GM21576 (cell line): ENCODE measurements around the gene PLN.

Source experiments
- ATAC-seq: cut with Tn5 transposase; IDR thresholded peaks from one replicate; pipeline ENCODE4 v1.9.1; 2021; ENCODE audit warnings: mild to moderate bottlenecking, moderate library complexity; ENCODE audit not compliant: unreplicated experiment

The PLN gene

DNA sequence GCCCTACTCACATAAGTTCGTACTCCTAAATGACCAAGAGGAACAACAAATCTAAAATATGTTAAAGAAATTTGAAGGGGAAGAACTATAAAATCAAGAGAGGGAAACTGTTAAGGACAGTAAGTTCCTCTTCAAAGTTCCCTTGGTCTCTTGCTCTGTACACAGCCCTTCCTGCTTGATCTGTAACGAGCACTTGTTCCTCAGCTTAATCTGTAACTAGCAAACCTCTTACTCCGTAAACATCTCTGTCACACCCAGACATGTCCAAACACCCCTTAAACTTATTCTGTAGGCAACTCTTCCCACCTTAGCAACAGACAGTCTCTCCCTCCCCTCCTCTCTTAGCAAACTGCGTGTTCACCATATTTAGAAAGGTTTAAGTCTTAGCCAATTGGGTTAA is 29.9 kb downstream of the PLN start:
- ATAC-seq: no peak

DNA sequence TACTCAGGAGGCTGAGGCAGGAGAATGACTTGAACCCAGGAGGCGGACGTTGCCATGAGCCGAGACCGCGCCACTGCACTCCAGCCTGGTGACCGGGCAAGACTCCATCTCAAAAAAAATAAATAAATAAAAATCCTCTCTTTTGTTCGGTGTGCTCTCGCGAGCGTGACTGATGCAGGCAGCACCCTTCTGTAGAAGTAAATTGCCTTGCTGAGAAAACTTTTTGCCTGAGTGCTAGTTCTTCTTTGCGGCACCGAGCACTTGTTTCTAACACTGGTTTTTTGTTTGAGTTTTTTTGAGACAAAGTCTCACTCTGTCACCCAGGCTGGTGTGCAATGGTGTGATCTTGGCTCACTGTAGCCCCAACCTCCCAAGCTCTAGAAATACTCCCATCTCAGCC is 30.5 kb downstream of the PLN start:
- ATAC-seq: no peak

DNA sequence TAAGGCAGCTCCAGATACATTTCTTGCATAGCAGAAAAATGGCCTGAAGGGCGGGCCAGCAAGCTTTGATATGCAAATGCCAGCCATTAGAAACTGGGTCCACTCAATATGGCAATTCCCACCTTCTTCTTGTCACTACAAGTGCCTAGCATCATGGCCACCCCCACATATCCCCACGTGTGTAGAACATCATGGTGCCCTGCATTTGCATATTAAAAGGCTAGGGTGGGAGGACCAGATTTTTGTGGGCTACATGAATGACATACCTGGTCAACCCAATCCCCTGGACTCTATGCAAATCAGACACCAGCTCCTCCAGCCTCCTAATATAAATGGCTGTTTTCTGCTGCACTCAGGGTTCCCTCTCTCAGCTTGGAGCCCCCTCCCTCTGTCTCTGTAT is 31.7 kb downstream of the PLN start:
- ATAC-seq: no peak

GRCh38 chr6:118580585-118581419 is 32.7 kb downstream of the PLN start:
- peak; percentile 60 for ATAC-seq

GRCh38 chr6:118581489-118581959 is 33.4 kb downstream of the PLN start:
- no peak for ATAC-seq

DNA sequence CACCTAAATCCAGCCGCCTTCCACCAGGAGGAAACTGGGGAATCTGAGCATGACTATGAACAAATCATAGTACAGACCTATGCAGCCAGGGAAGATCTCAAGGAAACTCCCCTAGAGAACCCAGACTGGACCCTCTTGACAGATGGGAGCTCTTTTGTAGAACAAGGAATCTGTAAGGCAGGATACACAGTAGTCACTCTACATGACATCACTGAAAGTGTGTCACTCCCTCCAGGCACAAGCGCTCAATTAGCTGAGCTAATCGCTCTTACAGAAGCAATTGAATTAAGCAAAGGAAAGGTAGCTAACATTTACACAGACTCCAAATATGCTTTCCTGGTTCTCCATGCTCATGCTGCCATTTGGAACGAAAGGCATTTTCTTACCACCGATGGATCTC is 36.8 kb downstream of the PLN start:
- no peak for ATAC-seq

- ATAC-seq: no peak
Measured at GRCh38 chr6:118586746-118587485, 38.8 kb downstream of the PLN start.

- no peak for ATAC-seq
Measured at GRCh38 chr6:118588626-118589025, 40.5 kb downstream of the PLN start.

DNA sequence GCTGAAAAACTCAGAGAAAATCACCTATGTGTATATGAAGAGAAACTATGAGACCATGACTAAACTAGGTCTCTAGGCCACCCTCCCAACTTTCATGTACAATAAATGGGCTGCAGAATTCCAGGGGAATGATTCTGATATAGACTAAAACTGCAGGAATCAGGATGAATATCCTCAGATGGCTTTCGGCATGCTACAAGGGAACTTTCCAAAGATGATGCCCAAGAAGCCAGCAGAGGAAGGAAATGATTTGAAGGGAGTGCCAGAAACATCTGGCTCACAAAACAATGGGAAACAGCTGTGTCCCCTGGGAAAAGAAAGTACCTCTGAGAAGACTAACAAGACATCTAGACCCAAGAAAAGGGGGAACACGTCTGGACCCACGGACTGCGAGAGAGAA is 41.1 kb downstream of the PLN start:
- ATAC-seq: no peak

DNA sequence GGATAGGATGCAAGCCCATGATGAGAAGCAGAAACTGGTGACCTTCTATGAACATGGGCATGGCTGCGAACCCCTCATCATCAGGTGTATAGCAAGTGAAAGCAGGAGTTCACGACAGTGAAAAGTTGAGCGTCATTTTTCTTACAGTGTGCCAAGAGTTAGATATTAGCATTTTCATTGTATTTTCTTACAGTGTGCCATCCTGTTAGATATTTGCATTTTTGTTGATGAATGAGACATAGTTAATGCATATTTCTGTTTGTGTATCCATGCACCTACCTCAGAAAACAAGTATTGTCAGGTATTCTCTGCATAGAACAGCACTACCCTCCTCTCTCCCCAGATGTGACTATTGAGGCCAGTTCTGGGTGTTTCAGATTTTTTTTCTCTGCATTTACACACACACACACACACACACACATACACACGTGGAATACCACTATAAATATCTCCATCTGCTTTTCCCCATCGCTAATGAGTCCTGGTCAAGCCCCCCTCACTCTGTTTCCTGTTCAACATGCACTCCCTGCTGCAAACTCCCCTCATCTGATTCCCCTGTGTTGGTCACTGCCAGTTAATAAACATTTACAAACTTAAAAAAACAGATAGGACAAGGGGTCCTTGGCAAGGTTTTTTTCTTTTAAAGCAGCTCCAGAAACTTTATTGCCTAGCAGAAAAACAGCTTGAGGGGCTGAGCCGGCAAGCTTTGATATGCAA is 41.7 kb downstream of the PLN start:
- ATAC-seq: no peak

DNA sequence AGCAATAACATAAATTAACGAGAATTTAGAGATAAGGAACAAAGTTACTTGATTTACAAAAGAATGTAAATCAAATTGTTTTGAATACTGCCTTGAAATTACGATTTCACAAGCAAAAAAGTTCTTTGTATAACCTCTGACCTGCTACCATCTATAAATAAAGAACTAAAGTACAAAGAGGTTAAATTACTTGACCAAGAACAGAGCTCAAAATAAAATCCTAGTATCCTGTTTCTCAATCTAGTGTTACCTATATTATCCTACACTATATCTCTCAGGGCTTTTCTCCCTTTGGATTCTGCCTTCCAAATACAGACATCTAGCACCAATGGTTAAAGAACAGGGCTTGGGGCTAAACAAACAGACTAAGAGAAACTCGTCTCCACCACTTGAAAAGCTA is 43.8 kb downstream of the PLN start:
- no peak for ATAC-seq

- no peak for ATAC-seq
Measured at GRCh38 chr6:118594877-118595276, 46.8 kb downstream of the PLN start.

GRCh38 chr6:118596774-118597320 is 48.8 kb downstream of the PLN start:
- ATAC-seq: no peak

DNA sequence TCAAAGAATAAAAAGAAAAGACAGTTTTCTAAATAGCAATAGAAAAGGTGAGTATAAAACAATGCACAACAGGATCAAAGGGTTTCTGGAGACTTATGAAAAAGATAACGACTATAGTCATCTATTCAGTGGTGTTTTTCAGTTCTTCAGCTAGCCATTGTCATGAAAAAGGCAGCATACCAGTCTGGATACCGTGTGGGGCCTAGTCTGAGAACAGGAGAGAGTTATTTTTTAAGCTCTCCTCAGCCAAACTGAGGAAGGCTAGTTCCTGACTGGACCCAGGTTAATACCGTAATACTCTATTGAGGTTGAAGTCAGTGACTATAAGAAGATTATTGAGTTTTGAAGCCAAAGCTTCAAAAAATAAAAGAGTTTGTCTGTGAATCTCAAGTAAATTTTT is 49.5 kb downstream of the PLN start:
- ATAC-seq: no peak

DNA sequence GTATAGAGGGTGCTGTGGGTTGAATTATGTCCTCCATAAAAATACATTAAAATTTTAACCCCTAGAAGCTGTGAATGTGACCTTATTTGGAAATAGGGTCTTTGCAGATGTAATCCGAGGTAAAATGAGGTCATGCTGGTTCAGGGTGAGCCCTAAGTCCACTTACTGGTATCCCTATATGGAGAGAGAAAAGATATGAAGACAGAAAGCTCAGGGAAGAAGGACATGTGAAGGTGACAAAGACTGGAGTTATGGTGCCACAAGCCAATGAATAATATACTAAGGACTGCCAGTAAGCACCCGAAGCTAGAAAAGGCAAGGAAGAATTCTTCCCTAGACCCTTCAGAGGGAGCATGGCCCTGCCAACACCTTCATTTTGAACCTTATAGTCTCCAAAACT is 50.2 kb downstream of the PLN start:
- ATAC-seq: no peak

DNA sequence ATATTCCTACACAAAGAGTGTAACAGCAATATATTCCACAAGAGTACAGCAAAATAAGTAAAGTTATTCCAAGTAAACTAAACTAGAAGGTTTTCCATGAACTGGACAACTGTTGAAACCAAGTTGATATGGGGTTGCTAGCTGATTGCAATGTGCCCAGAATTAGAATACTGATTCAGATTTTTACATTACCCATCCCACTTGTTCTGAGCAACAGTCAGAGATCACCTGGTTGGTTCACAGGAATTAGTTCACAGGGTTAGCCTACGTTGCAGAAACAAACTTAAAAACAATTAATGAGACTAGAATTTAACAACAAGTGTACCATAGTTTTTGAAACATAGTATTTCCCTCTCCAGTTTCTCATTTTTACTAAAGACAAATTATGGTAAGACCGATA is 54.2 kb downstream of the PLN start:
- no peak for ATAC-seq

DNA sequence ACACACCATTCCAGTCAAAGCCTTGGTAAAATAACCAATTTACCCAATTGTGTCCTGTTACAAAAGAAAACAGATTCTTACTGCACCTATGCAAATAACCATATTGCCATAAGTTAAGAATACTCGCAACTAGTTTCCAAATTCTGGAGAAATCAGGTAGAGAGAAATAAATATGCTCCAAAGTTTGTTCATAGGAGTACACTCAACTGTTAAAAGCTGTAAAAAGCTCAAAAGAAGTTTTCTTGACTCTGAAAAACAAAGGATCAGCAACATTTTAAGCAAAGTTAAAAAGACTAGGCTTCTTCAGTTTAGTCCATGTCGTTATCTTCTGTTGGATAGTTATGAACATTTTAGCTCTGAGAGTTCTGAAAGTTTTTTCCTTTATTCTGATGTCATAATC is 55.3 kb downstream of the PLN start:
- ATAC-seq: no peak

GRCh38 chr6:118606268-118606667 is 58.2 kb downstream of the PLN start:
- ATAC-seq: no peak

GRCh38 chr6:118606858-118607257 is 58.8 kb downstream of the PLN start:
- ATAC-seq: no peak
